DMS 273 (cell line): ENCODE results near the gene CUZD1.
"Not testable (repeated sequence)": the region's sequence is repeated elsewhere in the genome, so short reads cannot be mapped to it uniquely, and the experiment has no call there.

Experiments
- DNase-seq: peaks from one replicate; lab custom pipeline; 2025; ENCODE audit not compliant: unreplicated experiment; lab: John Stamatoyannopoulos, UW

The CUZD1 gene

GRCh38 chr10:122845783-122846332 lies at the start of gene CUZD1:
TSS of gene CUZD1 (minus strand) at chr10:122845857. CDS start at chr10:122845843, 14 bp downstream.
- peak; percentile 10 for DNase-seq

- DNase-seq: no peak
Observed at GRCh38 chr10:122894261-122894944, 48.7 kb upstream of the CUZD1 start.

- no peak for DNase-seq
Observed at GRCh38 chr10:122884166-122884565, 38.5 kb upstream of the CUZD1 start.

GRCh38 chr10:122882766-122883165 lies 37.1 kb upstream of the CUZD1 start:
- no peak for DNase-seq

- DNase-seq: peak; percentile 97
Observed at GRCh38 chr10:122879339-122880273, 33.9 kb upstream of the CUZD1 start, which contains the start of gene FAM24B. TSS of gene FAM24B (minus strand) at chr10:122879581. CDS start at chr10:122850515, 29,066 bp downstream.

GRCh38 chr10:122878799-122879338 lies 33.2 kb upstream of the CUZD1 start:
- DNase-seq: peak; percentile 60

- no peak for DNase-seq
Observed at GRCh38 chr10:122877264-122877663, 31.6 kb upstream of the CUZD1 start.

- no peak for DNase-seq
Observed at GRCh38 chr10:122876467-122876855, 30.8 kb upstream of the CUZD1 start.

GRCh38 chr10:122875843-122876466 lies 30.3 kb upstream of the CUZD1 start:
- DNase-seq: no peak

- DNase-seq: not testable (repeated sequence)
Observed at GRCh38 chr10:122871947-122872346, 26.3 kb upstream of the CUZD1 start.

- not testable (repeated sequence) for DNase-seq
Observed at GRCh38 chr10:122868768-122869167, 23.1 kb upstream of the CUZD1 start.

- DNase-seq: not testable (repeated sequence)
Observed at GRCh38 chr10:122866757-122867482, 21.3 kb upstream of the CUZD1 start.

- no peak for DNase-seq
Observed at GRCh38 chr10:122864901-122865300, 19.2 kb upstream of the CUZD1 start.

- DNase-seq: no peak
Observed at GRCh38 chr10:122864194-122864592, 18.5 kb upstream of the CUZD1 start.

- DNase-seq: no peak
Observed at GRCh38 chr10:122863216-122864193, 17.8 kb upstream of the CUZD1 start.

GRCh38 chr10:122861711-122862161 lies 16.1 kb upstream of the CUZD1 start:
- DNase-seq: no peak

- no peak for DNase-seq
Observed at GRCh38 chr10:122859527-122859926, 13.9 kb upstream of the CUZD1 start.

- not testable (repeated sequence) for DNase-seq
Observed at GRCh38 chr10:122858042-122858441, 12.4 kb upstream of the CUZD1 start.

- DNase-seq: no peak
Observed at GRCh38 chr10:122856902-122857301, 11.2 kb upstream of the CUZD1 start.
